HG03521 (cell line): ENCODE data around the gene RBBP8.

ENCODE experiments used
- ATAC-seq: cut with Tn5 transposase; IDR thresholded peaks from one replicate; pipeline ENCODE4 v1.9.1; 2021; ENCODE audit warnings: mild to moderate bottlenecking, moderate library complexity; ENCODE audit not compliant: unreplicated experiment

Gene RBBP8

GRCh38 chr18:23058746-23059415 lies 125.8 kb downstream of the RBBP8 start:
- ATAC-seq = no peak

GRCh38 chr18:23059541-23060465 lies 126.7 kb downstream of the RBBP8 start:
- ATAC-seq = no peak

GRCh38 chr18:23062011-23062410 lies 128.9 kb downstream of the RBBP8 start:
- no peak for ATAC-seq

- no peak for ATAC-seq
Observed at GRCh38 chr18:23063502-23063901, 130.4 kb downstream of the RBBP8 start.

GRCh38 chr18:23065234-23065806 lies 132.2 kb downstream of the RBBP8 start:
- ATAC-seq = no peak

GRCh38 chr18:23066060-23066459 lies 132.9 kb downstream of the RBBP8 start:
- ATAC-seq = no peak

- no peak for ATAC-seq
Observed at GRCh38 chr18:23066504-23067039, 133.4 kb downstream of the RBBP8 start.

- ATAC-seq = no peak
Observed at GRCh38 chr18:23067236-23067635, 134.1 kb downstream of the RBBP8 start.

GRCh38 chr18:23068011-23068410 lies 134.9 kb downstream of the RBBP8 start:
- ATAC-seq = no peak

GRCh38 chr18:23068570-23069310 lies 135.6 kb downstream of the RBBP8 start:
- ATAC-seq = no peak

- ATAC-seq = no peak
Observed at GRCh38 chr18:23069481-23069880, 136.4 kb downstream of the RBBP8 start.

- no peak for ATAC-seq
Observed at GRCh38 chr18:23069898-23070297, 136.8 kb downstream of the RBBP8 start.

- peak; percentile 96 for ATAC-seq
Observed at GRCh38 chr18:23071285-23071684, 138.2 kb downstream of the RBBP8 start.

GRCh38 chr18:23072079-23072478 lies 139.0 kb downstream of the RBBP8 start:
- ATAC-seq = no peak

GRCh38 chr18:23073996-23074606 lies 141.0 kb downstream of the RBBP8 start:
- ATAC-seq = no peak
